ENCODE data around the gene POLR2J3. TPM values are rescaled to one million over a fixed set of nuclear protein-coding genes. Genes with fewer than 3 reads are reported as not detected.
"Not testable (repeated sequence)": the region's sequence is repeated elsewhere in the genome, so short reads cannot be mapped to it uniquely, and the experiment has no call there.

POLR2J3 gene
- total RNA-seq, 1 donor from 2014 or later = 12.2 TPM

- H3K9me3 ChIP-seq (ENCODE audit: insufficient read depth, low read depth, low read length); H3K4me1 ChIP-seq (ENCODE audit: insufficient read depth, low read length); H3K36me3 Mint-ChIP-seq (ENCODE audit: low read depth, unreplicated experiment); H2AFZ ChIP-seq (ENCODE audit: low read depth, low read length); H3K9me3 Mint-ChIP-seq (ENCODE audit: unreplicated experiment); H3K4me3 ChIP-seq (ENCODE audit: insufficient read depth, low read depth, low read length); H3K27me3 ChIP-seq (ENCODE audit: insufficient read depth, low read length); H3K9ac ChIP-seq (ENCODE audit: low read length); H3K4me3 Mint-ChIP-seq (ENCODE audit: unreplicated experiment); H3K27ac Mint-ChIP-seq (ENCODE audit: unreplicated experiment); DNase-seq (ENCODE audit: low read depth); H4K20me1 ChIP-seq (ENCODE audit: insufficient read depth, low read length); H3K4me2 ChIP-seq (ENCODE audit: low read length); H3K27me3 Mint-ChIP-seq (ENCODE audit: low read depth, unreplicated experiment); H3K4me1 Mint-ChIP-seq (ENCODE audit: low read depth, unreplicated experiment); H3K36me3 ChIP-seq (ENCODE audit: insufficient read depth, low read length); FAIRE-seq; H3K79me2 ChIP-seq (ENCODE audit: insufficient read depth, low read length); H3K27ac ChIP-seq (ENCODE audit: low read depth, low read length): not testable (repeated sequence)
Observed at GRCh38 chr7:102576363-102576762, 4.0 kb upstream of the POLR2J3 start.

- not testable (repeated sequence) for H3K27ac Mint-ChIP-seq (ENCODE audit: unreplicated experiment); H4K20me1 ChIP-seq (ENCODE audit: insufficient read depth, low read length); H3K4me1 Mint-ChIP-seq (ENCODE audit: low read depth, unreplicated experiment); H3K9me3 Mint-ChIP-seq (ENCODE audit: unreplicated experiment); H3K27me3 Mint-ChIP-seq (ENCODE audit: low read depth, unreplicated experiment); H3K9me3 ChIP-seq (ENCODE audit: insufficient read depth, low read depth, low read length); H3K4me2 ChIP-seq (ENCODE audit: low read length); H3K27me3 ChIP-seq (ENCODE audit: insufficient read depth, low read length); H2AFZ ChIP-seq (ENCODE audit: low read depth, low read length); H3K36me3 ChIP-seq (ENCODE audit: insufficient read depth, low read length); H3K4me3 Mint-ChIP-seq (ENCODE audit: unreplicated experiment); H3K9ac ChIP-seq (ENCODE audit: low read length); H3K4me3 ChIP-seq (ENCODE audit: insufficient read depth, low read depth, low read length); H3K4me1 ChIP-seq (ENCODE audit: insufficient read depth, low read length); H3K79me2 ChIP-seq (ENCODE audit: insufficient read depth, low read length); DNase-seq (ENCODE audit: low read depth); H3K27ac ChIP-seq (ENCODE audit: low read depth, low read length); H3K36me3 Mint-ChIP-seq (ENCODE audit: low read depth, unreplicated experiment); FAIRE-seq
Observed at GRCh38 chr7:102574607-102575006, 2.2 kb upstream of the POLR2J3 start.

GRCh38 chr7:102568620-102569019 lies 3.8 kb downstream of the POLR2J3 start:
- not testable (repeated sequence) for H3K27ac Mint-ChIP-seq (ENCODE audit: unreplicated experiment); H3K79me2 ChIP-seq (ENCODE audit: insufficient read depth, low read length); H3K36me3 Mint-ChIP-seq (ENCODE audit: low read depth, unreplicated experiment); H3K9me3 ChIP-seq (ENCODE audit: insufficient read depth, low read depth, low read length); H3K27ac ChIP-seq (ENCODE audit: low read depth, low read length); H3K36me3 ChIP-seq (ENCODE audit: insufficient read depth, low read length); FAIRE-seq; H3K4me1 ChIP-seq (ENCODE audit: insufficient read depth, low read length); H3K9ac ChIP-seq (ENCODE audit: low read length); H3K27me3 Mint-ChIP-seq (ENCODE audit: low read depth, unreplicated experiment); H3K4me1 Mint-ChIP-seq (ENCODE audit: low read depth, unreplicated experiment); H3K9me3 Mint-ChIP-seq (ENCODE audit: unreplicated experiment); H3K27me3 ChIP-seq (ENCODE audit: insufficient read depth, low read length); H4K20me1 ChIP-seq (ENCODE audit: insufficient read depth, low read length); DNase-seq (ENCODE audit: low read depth); H3K4me3 Mint-ChIP-seq (ENCODE audit: unreplicated experiment); H3K4me3 ChIP-seq (ENCODE audit: insufficient read depth, low read depth, low read length); H3K4me2 ChIP-seq (ENCODE audit: low read length); H2AFZ ChIP-seq (ENCODE audit: low read depth, low read length)

GRCh38 chr7:102550808-102551422 lies 21.5 kb downstream of the POLR2J3 start, which contains the start of gene SPDYE2:
TSS of gene SPDYE2 (plus strand) at chr7:102551226. CDS start at chr7:102553256, 2,030 bp downstream.
- H3K4me1 ChIP-seq (ENCODE audit: insufficient read depth, low read length); H3K4me3 ChIP-seq (ENCODE audit: insufficient read depth, low read depth, low read length); H3K9me3 ChIP-seq (ENCODE audit: insufficient read depth, low read depth, low read length); H3K79me2 ChIP-seq (ENCODE audit: insufficient read depth, low read length); H4K20me1 ChIP-seq (ENCODE audit: insufficient read depth, low read length); H3K9ac ChIP-seq (ENCODE audit: low read length); H3K4me2 ChIP-seq (ENCODE audit: low read length); H3K36me3 Mint-ChIP-seq (ENCODE audit: low read depth, unreplicated experiment); H3K36me3 ChIP-seq (ENCODE audit: insufficient read depth, low read length); H3K9me3 Mint-ChIP-seq (ENCODE audit: unreplicated experiment); H3K4me1 Mint-ChIP-seq (ENCODE audit: low read depth, unreplicated experiment); H2AFZ ChIP-seq (ENCODE audit: low read depth, low read length); H3K27ac ChIP-seq (ENCODE audit: low read depth, low read length); H3K27me3 ChIP-seq (ENCODE audit: insufficient read depth, low read length); H3K27me3 Mint-ChIP-seq (ENCODE audit: low read depth, unreplicated experiment); H3K4me3 Mint-ChIP-seq (ENCODE audit: unreplicated experiment); DNase-seq (ENCODE audit: low read depth); FAIRE-seq; H3K27ac Mint-ChIP-seq (ENCODE audit: unreplicated experiment): not testable (repeated sequence)

GRCh38 chr7:102546353-102546752 lies 26.0 kb downstream of the POLR2J3 start:
- not testable (repeated sequence) for DNase-seq (ENCODE audit: low read depth); H3K4me1 Mint-ChIP-seq (ENCODE audit: low read depth, unreplicated experiment); H3K9me3 ChIP-seq (ENCODE audit: insufficient read depth, low read depth, low read length); H3K27me3 ChIP-seq (ENCODE audit: insufficient read depth, low read length); H2AFZ ChIP-seq (ENCODE audit: low read depth, low read length); H3K36me3 Mint-ChIP-seq (ENCODE audit: low read depth, unreplicated experiment); H3K9me3 Mint-ChIP-seq (ENCODE audit: unreplicated experiment); H3K79me2 ChIP-seq (ENCODE audit: insufficient read depth, low read length); H3K4me2 ChIP-seq (ENCODE audit: low read length); H3K27ac Mint-ChIP-seq (ENCODE audit: unreplicated experiment); H3K4me3 Mint-ChIP-seq (ENCODE audit: unreplicated experiment); FAIRE-seq; H3K36me3 ChIP-seq (ENCODE audit: insufficient read depth, low read length); H3K27me3 Mint-ChIP-seq (ENCODE audit: low read depth, unreplicated experiment); H3K9ac ChIP-seq (ENCODE audit: low read length); H4K20me1 ChIP-seq (ENCODE audit: insufficient read depth, low read length); H3K27ac ChIP-seq (ENCODE audit: low read depth, low read length); H3K4me1 ChIP-seq (ENCODE audit: insufficient read depth, low read length); H3K4me3 ChIP-seq (ENCODE audit: insufficient read depth, low read depth, low read length)

GRCh38 chr7:102545288-102545687 lies 27.1 kb downstream of the POLR2J3 start:
- not testable (repeated sequence) for H3K4me3 ChIP-seq (ENCODE audit: insufficient read depth, low read depth, low read length); H3K27me3 ChIP-seq (ENCODE audit: insufficient read depth, low read length); H3K9ac ChIP-seq (ENCODE audit: low read length); H3K27ac ChIP-seq (ENCODE audit: low read depth, low read length); H2AFZ ChIP-seq (ENCODE audit: low read depth, low read length); FAIRE-seq; H3K79me2 ChIP-seq (ENCODE audit: insufficient read depth, low read length); H3K4me3 Mint-ChIP-seq (ENCODE audit: unreplicated experiment); DNase-seq (ENCODE audit: low read depth); H3K4me1 Mint-ChIP-seq (ENCODE audit: low read depth, unreplicated experiment); H3K4me2 ChIP-seq (ENCODE audit: low read length); H3K36me3 Mint-ChIP-seq (ENCODE audit: low read depth, unreplicated experiment); H3K9me3 ChIP-seq (ENCODE audit: insufficient read depth, low read depth, low read length); H3K27ac Mint-ChIP-seq (ENCODE audit: unreplicated experiment); H4K20me1 ChIP-seq (ENCODE audit: insufficient read depth, low read length); H3K36me3 ChIP-seq (ENCODE audit: insufficient read depth, low read length); H3K4me1 ChIP-seq (ENCODE audit: insufficient read depth, low read length); H3K9me3 Mint-ChIP-seq (ENCODE audit: unreplicated experiment); H3K27me3 Mint-ChIP-seq (ENCODE audit: low read depth, unreplicated experiment)

Data from astrocyte (in vitro differentiated cells and primary cell).